Body of pancreas (tissue), 4 donors: ENCODE data around the gene YWHAB.

Source experiments
- POLR2A ChIP-seq, 3 donors: fragments of 450-650 bp; IDR thresholded peaks; one replicate each; pipeline ENCODE4 v1.6.1; 2016; ENCODE audit warnings: antibody characterized with exemption in 3 of 3, mild to moderate bottlenecking in 2 of 3
- TF ChIP-seq, protein P1 (sequence below), 7 experiments: fragments of 450-650 bp in 4 of 7; fragments of 200-600 bp in 3 of 7; sonication (generic) in 3 of 7; IDR thresholded peaks; one replicate each; pipeline ENCODE4 v1.5.1; 2016 to 2019; ENCODE audit warnings: antibody characterized with exemption in 7 of 7

DNA sequence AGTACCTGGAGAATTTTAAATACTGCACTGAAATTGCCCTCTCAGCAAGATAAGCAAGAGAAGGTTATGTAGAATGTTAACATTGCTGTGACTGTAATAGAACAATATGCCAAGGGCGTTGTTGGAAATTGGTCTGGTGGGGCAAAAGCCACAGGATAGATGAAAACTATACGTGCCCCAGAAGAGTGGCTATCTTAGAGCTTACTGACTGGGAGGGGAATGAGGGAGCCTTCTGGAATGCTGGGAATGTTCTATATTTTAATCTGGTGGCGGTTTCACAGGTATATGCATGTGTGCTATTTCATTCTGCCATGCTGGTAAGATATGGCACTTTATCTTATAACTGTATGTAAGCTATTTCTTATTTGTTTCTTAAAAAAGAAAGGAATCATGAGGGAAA, 35.2 kb upstream of the YWHAB start:
- TF ChIP-seq, protein P1, sequence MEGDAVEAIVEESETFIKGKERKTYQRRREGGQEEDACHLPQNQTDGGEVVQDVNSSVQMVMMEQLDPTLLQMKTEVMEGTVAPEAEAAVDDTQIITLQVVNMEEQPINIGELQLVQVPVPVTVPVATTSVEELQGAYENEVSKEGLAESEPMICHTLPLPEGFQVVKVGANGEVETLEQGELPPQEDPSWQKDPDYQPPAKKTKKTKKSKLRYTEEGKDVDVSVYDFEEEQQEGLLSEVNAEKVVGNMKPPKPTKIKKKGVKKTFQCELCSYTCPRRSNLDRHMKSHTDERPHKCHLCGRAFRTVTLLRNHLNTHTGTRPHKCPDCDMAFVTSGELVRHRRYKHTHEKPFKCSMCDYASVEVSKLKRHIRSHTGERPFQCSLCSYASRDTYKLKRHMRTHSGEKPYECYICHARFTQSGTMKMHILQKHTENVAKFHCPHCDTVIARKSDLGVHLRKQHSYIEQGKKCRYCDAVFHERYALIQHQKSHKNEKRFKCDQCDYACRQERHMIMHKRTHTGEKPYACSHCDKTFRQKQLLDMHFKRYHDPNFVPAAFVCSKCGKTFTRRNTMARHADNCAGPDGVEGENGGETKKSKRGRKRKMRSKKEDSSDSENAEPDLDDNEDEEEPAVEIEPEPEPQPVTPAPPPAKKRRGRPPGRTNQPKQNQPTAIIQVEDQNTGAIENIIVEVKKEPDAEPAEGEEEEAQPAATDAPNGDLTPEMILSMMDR (IDR thresholded peaks at IDR 0.05), result no peak
- TF ChIP-seq POLR2A (IDR thresholded peaks at IDR 0.05), result no peak
